Osteoblast (primary cell): ENCODE results near the gene DNAI1. TPM values are rescaled to one million over a fixed set of nuclear protein-coding genes. Genes with fewer than 3 reads are reported as not detected.
A peak's percentile ranks its signal among the peaks of the same experiment; 100 is the strongest.

Source experiments
- DNase-seq: peaks from one replicate; pipeline ENCODE4 v3.0.0; 2011; ENCODE audit warnings: low spot score, mixed read lengths; ENCODE audit not compliant: insufficient read length; ENCODE audit errors: missing footprints
- H2AFZ ChIP-seq: 2 replicates; pipeline ENCODE4 v1.6.0; 2011; ENCODE audit warnings: mild to moderate bottlenecking, low read length
- H3K27ac ChIP-seq: 2 replicates; pipeline ENCODE4 v1.5.1; 2011; ENCODE audit warnings: mild to moderate bottlenecking, low read depth, low read length, moderate library complexity
- H3K27me3 ChIP-seq: 2 replicates; pipeline ENCODE4 v1.6.0; 2012; ENCODE audit warnings: mild to moderate bottlenecking, control low read depth, inconsistent platforms, low read length, moderate library complexity; ENCODE audit not compliant: insufficient read depth
- H3K36me3 ChIP-seq: 2 replicates; pipeline ENCODE4 v1.5.1; 2011; ENCODE audit warnings: mild to moderate bottlenecking, low read length, control low read depth, moderate library complexity; ENCODE audit not compliant: insufficient read depth
- H3K4me1 ChIP-seq: 2 replicates; pipeline ENCODE4 v1.5.1; 2011; ENCODE audit warnings: mild to moderate bottlenecking, low read length, control low read depth, moderate library complexity; ENCODE audit not compliant: insufficient read depth
- H3K4me2 ChIP-seq: 2 replicates; pipeline ENCODE4 v1.6.0; 2011; ENCODE audit warnings: mild to moderate bottlenecking, low read length; ENCODE audit not compliant: insufficient read depth
- H3K4me3 ChIP-seq: fragments of 200-600 bp; sonication (generic); 3 replicates; pipeline ENCODE4 v1.5.1; 2012; ENCODE audit warnings: mild to moderate bottlenecking, low read length, inconsistent platforms; ENCODE audit not compliant: insufficient read depth
- H3K79me2 ChIP-seq: 2 replicates; pipeline ENCODE4 v1.6.0; 2012; ENCODE audit warnings: mild to moderate bottlenecking, low read length, control low read depth, inconsistent platforms; ENCODE audit not compliant: insufficient read depth
- H3K9me3 ChIP-seq: 2 replicates; pipeline ENCODE4 v1.5.1; 2011; ENCODE audit warnings: low read depth, low read length, control low read depth
- H4K20me1 ChIP-seq: 2 replicates; pipeline ENCODE4 v1.6.0; 2012; ENCODE audit warnings: mild to moderate bottlenecking, low read length, control low read depth; ENCODE audit not compliant: insufficient read depth
- total RNA-seq: library from RNA; depleted of rRNA; stranded (reverse); fragments of >200 nt; gene quantifications from 2 replicates; pipeline ENCODE4 v1.2.3, GENCODE V29; 2012
- TF ChIP-seq, protein P1 (sequence below): IDR thresholded peaks from 2 replicates; pipeline ENCODE4 v1.5.1; 2011; ENCODE audit warnings: mild to moderate bottlenecking, low read depth, low read length, moderate library complexity; ENCODE audit errors: extremely low read depth

The DNAI1 gene
- total RNA-seq, 1 donor, result 47.4 TPM

DNA sequence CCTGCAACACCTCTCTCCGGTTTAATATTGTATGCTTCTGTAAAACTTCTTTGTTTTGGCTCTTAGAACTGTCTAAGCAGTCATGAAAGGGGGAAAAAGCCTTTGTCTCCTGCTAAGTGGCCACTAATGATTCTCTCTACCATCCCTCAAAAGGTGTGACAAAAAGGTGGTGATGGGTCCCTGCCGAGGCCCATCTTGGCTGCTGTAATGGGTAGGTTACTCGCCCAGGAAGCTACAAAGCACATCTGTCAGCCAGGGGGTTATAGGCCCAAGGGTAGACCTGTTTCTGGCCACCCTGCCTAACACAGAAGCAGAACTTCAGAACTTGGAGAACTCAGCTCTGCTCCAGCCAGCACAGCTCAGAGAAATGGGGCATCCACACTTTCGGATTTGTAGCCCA is 1.9 kb upstream of the DNAI1 start:
- Histone ChIP-seq H3K36me3 (no peaks in the 10 kb centered on the region), H3K4me1 (peaks cover 24% of the 10 kb centered on the region), H4K20me1 (peaks cover 44% of the 10 kb centered on the region), H3K79me2 (peaks cover 55% of the 10 kb centered on the region), H3K9me3 (no peaks in the 10 kb centered on the region), H3K27ac (peak overlapping the region; percentile 79), H3K4me2 (peak overlapping the region; percentile 92), H3K27me3 (peaks cover 18% of the 10 kb centered on the region), H3K4me3 (peak overlapping the region; percentile 92), H2AFZ (peak overlapping the region; percentile 90)
- TF ChIP-seq, protein P1, sequence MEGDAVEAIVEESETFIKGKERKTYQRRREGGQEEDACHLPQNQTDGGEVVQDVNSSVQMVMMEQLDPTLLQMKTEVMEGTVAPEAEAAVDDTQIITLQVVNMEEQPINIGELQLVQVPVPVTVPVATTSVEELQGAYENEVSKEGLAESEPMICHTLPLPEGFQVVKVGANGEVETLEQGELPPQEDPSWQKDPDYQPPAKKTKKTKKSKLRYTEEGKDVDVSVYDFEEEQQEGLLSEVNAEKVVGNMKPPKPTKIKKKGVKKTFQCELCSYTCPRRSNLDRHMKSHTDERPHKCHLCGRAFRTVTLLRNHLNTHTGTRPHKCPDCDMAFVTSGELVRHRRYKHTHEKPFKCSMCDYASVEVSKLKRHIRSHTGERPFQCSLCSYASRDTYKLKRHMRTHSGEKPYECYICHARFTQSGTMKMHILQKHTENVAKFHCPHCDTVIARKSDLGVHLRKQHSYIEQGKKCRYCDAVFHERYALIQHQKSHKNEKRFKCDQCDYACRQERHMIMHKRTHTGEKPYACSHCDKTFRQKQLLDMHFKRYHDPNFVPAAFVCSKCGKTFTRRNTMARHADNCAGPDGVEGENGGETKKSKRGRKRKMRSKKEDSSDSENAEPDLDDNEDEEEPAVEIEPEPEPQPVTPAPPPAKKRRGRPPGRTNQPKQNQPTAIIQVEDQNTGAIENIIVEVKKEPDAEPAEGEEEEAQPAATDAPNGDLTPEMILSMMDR, result no peak
- DNase-seq, result no peak

DNA sequence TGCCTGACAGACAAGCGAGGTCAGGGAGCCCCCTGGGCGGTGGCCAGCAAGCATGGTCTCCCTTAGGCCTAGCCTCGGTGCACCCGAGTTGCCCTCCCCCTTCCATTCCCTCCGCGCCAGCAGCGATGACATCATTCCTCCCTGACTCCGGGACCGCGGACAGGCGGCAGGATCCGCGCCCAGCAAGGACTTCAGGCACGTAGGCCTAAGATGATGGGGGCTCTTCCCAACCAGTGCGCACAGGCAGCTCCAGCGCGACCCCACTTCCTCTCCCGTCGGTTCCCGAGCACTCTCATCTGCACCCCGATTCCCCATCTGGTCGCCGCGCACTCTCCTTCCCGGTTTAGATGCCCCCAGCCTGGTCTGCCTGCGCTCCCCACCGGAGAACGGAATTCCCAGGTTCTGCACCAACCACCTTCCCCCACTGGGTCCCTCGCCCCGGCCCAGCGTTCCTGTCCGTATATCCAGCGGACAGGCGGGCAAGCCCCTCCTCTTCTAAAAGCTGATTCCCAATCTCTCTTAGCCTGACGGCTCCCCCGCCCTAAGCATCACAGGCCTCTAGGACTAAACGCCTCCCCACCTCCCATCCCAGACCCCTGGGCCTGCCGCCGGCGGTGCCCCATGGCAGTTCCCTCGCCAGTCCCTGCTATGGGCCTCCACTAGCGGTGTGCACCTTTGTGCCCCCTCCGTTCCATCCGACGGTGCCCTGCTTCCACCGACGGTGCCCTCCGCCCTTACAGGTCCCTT is 1.2 kb upstream of the DNAI1 start:
- peaks cover 20% of the 10 kb centered on the region for H3K27me3 ChIP-seq
- TF ChIP-seq, protein P1, result no peak
- H4K20me1 ChIP-seq, result peaks cover 37% of the 10 kb centered on the region
- peak; percentile 97 for DNase-seq
- peak overlapping the region; percentile 92 for H3K4me3 ChIP-seq
- H3K9me3 ChIP-seq, result no peaks in the 10 kb centered on the region
- H3K27ac ChIP-seq, result peak overlapping the region; percentile 79
- H3K4me2 ChIP-seq, result peak overlapping the region; percentile 92
- H3K79me2 ChIP-seq, result peaks cover 49% of the 10 kb centered on the region
- H3K36me3 ChIP-seq, result no peaks in the 10 kb centered on the region
- peaks cover 21% of the 10 kb centered on the region for H3K4me1 ChIP-seq
- peak overlapping the region; percentile 90 for H2AFZ ChIP-seq

DNA sequence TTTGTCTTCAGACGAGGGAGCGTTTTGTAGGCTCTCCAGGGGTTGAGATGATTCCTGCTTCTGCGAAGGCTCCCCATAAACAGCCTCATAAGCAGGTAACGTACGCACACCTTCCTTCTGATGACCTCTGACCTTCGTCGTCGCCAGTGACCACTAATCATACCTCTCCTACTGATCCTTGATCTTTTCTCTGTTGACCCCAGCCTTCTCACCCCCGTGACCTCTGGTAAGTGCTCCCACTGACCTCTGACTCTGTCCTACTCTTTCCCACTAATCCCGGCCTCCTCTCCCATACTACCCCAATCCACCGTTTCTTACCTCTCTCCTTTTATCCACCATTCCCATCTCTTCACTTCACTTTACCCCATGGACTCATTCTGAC is 345 bp downstream of the DNAI1 start:
- no peak for DNase-seq
- Histone ChIP-seq H3K4me1 (peaks cover 33% of the 10 kb centered on the region), H3K79me2 (peaks cover 33% of the 10 kb centered on the region), H3K27me3 (peaks cover 20% of the 10 kb centered on the region), H3K27ac (no peak overlapping the region), H3K36me3 (no peaks in the 10 kb centered on the region), H2AFZ (peak overlapping the region; percentile 98), H4K20me1 (peaks cover 22% of the 10 kb centered on the region), H3K4me2 (peak overlapping the region; percentile 95), H3K4me3 (peak overlapping the region; percentile 71), H3K9me3 (no peaks in the 10 kb centered on the region)
- TF ChIP-seq, protein P1, result no peak

DNA sequence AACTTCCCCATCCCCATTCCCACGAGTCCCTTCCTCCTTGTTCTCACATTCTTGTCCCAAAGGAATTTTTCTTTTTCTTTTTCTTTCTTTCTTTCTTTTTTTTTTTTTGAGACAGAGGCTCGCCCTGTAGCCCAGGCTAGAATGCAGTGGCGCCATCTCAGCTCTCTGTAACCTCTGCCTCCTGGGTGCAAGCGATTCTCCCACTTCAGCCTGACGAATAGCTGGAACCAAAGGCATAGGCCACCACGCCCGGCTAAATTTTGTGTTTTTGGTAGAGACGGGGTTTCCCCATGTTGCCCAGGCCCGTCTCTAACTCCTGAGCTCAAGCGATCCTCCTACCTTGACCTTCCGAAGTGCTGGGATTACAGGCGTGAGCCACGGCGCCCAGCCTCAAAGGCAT is 751 bp downstream of the DNAI1 start:
- DNase-seq, result no peak

More for the DNA sequence above, 751 bp downstream of the DNAI1 start:
- H3K4me3 ChIP-seq, result no peak overlapping the region
- TF ChIP-seq, protein P1, result no peak
- H4K20me1 ChIP-seq, result peaks cover 19% of the 10 kb centered on the region
- H3K36me3 ChIP-seq, result no peaks in the 10 kb centered on the region
- no peak overlapping the region for H2AFZ ChIP-seq
- H3K27me3 ChIP-seq, result peaks cover 20% of the 10 kb centered on the region
- H3K4me1 ChIP-seq, result peaks cover 34% of the 10 kb centered on the region
- H3K4me2 ChIP-seq, result no peak overlapping the region
- H3K9me3 ChIP-seq, result no peaks in the 10 kb centered on the region
- no peak overlapping the region for H3K27ac ChIP-seq
- peaks cover 31% of the 10 kb centered on the region for H3K79me2 ChIP-seq
